ENCODE results near the gene NCAPH2.
"Not testable (repeated sequence)": the region's sequence is repeated elsewhere in the genome, so short reads cannot be mapped to it uniquely, and the experiment has no call there.

The NCAPH2 gene

DNA sequence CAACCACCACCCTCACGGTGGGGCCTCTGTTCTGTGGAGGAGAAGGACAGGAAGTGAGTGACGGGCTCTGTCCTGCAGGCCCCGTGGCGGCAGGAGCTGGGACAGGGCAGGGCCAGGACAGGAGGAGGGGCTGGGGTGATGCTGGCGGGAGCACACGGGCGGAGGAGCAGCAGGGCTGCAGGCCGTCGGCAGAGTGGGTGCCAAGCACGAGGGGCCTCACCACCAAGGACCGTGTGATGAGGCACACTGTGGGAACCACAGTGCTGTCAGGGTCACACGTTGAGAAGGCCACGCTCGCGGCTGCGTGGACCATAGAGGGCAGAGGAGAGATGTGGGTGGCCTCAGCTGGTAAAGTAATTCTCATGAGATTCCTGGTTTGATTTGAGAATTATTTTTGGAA, 8.9 kb downstream of the NCAPH2 start:
- H3K27ac ChIP-seq: 0 out of 2 replicates have a peak overlapping the region, but pooled peaks have one; percentile 11
- TF ChIP-seq CTCF (conservative IDR thresholded peaks at IDR 0.05; ENCODE audit: low read depth): no peak
- CTCF ChIA-PET: no interaction called here
- POLR2A ChIA-PET (ENCODE audit: low non-redundant PET): no interaction called here
- no peak for DNase-seq (ENCODE audit: low spot score)

DNA sequence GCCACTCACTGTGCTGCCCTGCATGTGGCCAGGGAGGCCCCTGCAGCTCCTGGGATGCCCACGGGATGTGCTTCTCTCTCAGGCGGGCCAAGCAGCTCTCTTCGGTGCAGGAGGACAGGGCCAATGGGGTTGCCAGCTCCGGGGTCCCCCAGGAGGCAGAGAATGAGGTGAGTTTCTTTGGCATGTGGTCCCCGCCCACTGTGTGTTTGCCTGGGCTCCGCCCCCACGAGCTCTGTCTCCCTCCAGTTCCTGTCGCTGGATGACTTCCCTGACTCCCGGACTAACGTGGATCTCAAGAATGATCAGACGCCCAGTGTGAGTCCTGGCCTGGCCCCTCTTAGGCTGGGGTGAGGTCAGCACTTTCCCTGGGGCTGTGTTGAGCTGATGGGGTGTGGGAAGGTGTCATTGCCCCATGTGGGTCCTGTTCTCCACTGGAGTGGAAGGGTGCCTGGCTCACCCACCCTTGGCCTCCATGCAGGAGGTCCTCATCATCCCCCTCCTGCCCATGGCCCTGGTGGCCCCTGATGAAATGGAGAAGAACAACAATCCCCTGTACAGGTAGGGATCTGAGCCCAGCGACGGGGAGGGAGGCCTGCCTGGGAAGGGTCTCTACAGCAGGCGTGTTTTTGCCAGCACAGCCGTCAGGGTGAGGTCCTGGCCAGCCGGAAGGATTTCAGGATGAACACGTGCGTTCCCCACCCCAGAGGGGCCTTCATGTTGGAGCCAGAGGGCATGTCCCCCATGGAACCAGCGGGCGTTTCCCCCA, 9.7 kb downstream of the NCAPH2 start:
- no peak for TF ChIP-seq CTCF (conservative IDR thresholded peaks at IDR 0.05; ENCODE audit: low read depth)
- POLR2A ChIA-PET (ENCODE audit: low non-redundant PET): no interaction called here
- CTCF ChIA-PET: no interaction called here
- DNase-seq (ENCODE audit: low spot score): no peak
- peak overlapping the region; percentile 16; the same call in 1 of the 2 replicates for H3K27ac ChIP-seq

DNA sequence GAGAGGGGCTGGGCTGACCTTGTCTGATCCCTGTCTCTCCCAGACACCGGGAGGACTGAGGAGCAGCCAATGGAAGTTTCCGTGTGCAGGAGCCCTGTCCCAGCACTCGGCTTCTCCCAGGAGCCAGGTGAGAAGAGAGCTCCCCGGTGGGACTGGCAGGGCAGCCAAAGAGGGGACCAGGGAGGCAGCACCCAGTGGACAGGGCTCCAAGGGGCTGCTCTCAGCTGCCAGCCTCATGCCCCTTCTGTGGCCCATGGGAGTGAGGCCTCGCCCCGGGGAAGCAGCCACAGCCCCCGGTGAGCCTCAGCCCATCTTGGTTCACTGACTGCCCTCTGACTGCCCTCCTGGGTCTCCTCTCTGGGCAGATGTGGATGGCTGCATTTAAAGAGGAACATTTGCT, 10.6 kb downstream of the NCAPH2 start:
- CTCF ChIA-PET: interaction anchor here (0.6 kb wide), 1 partner anchor 266 kb away, joined by 4 read pairs; no protein-coding TSS in a partner anchor
- POLR2A ChIA-PET (ENCODE audit: low non-redundant PET): no interaction called here
- no peak for TF ChIP-seq CTCF (conservative IDR thresholded peaks at IDR 0.05; ENCODE audit: low read depth)
- DNase-seq (ENCODE audit: low spot score): no peak
- peak overlapping the region; percentile 16 for H3K27ac ChIP-seq

- no peak for TF ChIP-seq CTCF (conservative IDR thresholded peaks at IDR 0.05; ENCODE audit: low read depth)
- H3K27ac ChIP-seq: peak overlapping the region; percentile 16
- DNase-seq (ENCODE audit: low spot score): no peak
- CTCF ChIA-PET: interaction anchor here (0.6 kb wide), 1 partner anchor 267 kb away, joined by 4 read pairs; no protein-coding TSS in a partner anchor
- POLR2A ChIA-PET (ENCODE audit: low non-redundant PET): no interaction called here
Observed at GRCh38 chr22:50519151-50519550, 11.1 kb downstream of the NCAPH2 start.

- POLR2A ChIA-PET (ENCODE audit: low non-redundant PET); H3K27ac ChIP-seq; DNase-seq (ENCODE audit: low spot score); CTCF ChIA-PET: not testable (repeated sequence)
Observed at GRCh38 chr22:50520184-50520583, 12.2 kb downstream of the NCAPH2 start.

- no peak for DNase-seq (ENCODE audit: low spot score)
- no peak overlapping the region for H3K27ac ChIP-seq
- CTCF ChIA-PET: no interaction called here
- POLR2A ChIA-PET (ENCODE audit: low non-redundant PET): no interaction called here
- TF ChIP-seq CTCF (conservative IDR thresholded peaks at IDR 0.05; ENCODE audit: low read depth): no peak
Observed at GRCh38 chr22:50520826-50521453, 12.9 kb downstream of the NCAPH2 start.

- no peak for DNase-seq (ENCODE audit: low spot score)
- CTCF ChIA-PET: no interaction called here
- peak overlapping the region; percentile 97; the same call in 1 of the 2 replicates for H3K27ac ChIP-seq
- no peak for TF ChIP-seq CTCF (conservative IDR thresholded peaks at IDR 0.05; ENCODE audit: low read depth)
- POLR2A ChIA-PET (ENCODE audit: low non-redundant PET): no interaction called here
Observed at GRCh38 chr22:50521710-50522109, 13.7 kb downstream of the NCAPH2 start.

Measured in RWPE1 (cell line).